HG02973 (cell line): ENCODE measurements around the gene PAXIP1.

Experiments used
- ATAC-seq: cut with Tn5 transposase; IDR thresholded peaks from one replicate; pipeline ENCODE4 v1.9.1; 2021; ENCODE audit warnings: moderate library complexity; ENCODE audit not compliant: unreplicated experiment

The PAXIP1 gene

GRCh38 chr7:154898973-154899855 lies 103.7 kb downstream of the PAXIP1 start:
- no peak for ATAC-seq

- ATAC-seq, result no peak
Measured at GRCh38 chr7:154896076-154896475, 106.8 kb downstream of the PAXIP1 start.
